ENCODE measurements around the gene AP1G2. TPM values are rescaled to one million over a fixed set of nuclear protein-coding genes. Genes with fewer than 3 reads are reported as not detected.

AP1G2 gene
- total and polyA plus RNA-seq, 2 of the 13 experiments (the other 11 are each of a cell fraction or from before 2014, with no cell fraction given) = 96.9 to 611 TPM

- TF ChIP-seq HNF1A (IDR thresholded peaks at IDR 0.05; ENCODE audit: low read depth) = no peak
- no peak for TF ChIP-seq HNF1A (CRISPR knock-in tag; IDR thresholded peaks at IDR 0.05; ENCODE audit: borderline replicate concordance)
- TF ChIP-seq ZNF510 (CRISPR knock-in tag; IDR thresholded peaks at IDR 0.05; ENCODE audit: low read depth) = 0 out of 2 replicates have a peak, but pooled peaks have one; percentile 41
- TF ChIP-seq IKZF1 (IDR thresholded peaks at IDR 0.05) = peak; percentile 79; the same call in 1 of the 2 replicates
- TF ChIP-seq PHB2 (IDR thresholded peaks at IDR 0.05; ENCODE audit: partially characterized antibody) = peak; percentile 24
- TF ChIP-seq ZNF451 (CRISPR knock-in tag; IDR thresholded peaks at IDR 0.05) = 0 out of 2 replicates have a peak, but pooled peaks have one; percentile 31
- no peak for TF ChIP-seq MAFG (CRISPR knock-in tag; IDR thresholded peaks at IDR 0.05)
- no peak for TF ChIP-seq ATF7 (IDR thresholded peaks at IDR 0.05)
- 0 out of 2 replicates have a peak, but pooled peaks have one; percentile 34 for TF ChIP-seq ATF7 (CRISPR knock-in tag; IDR thresholded peaks at IDR 0.05)
- TF ChIP-seq AGO1 (IDR thresholded peaks at IDR 0.05; ENCODE audit: low read depth, low read length, poor library complexity, severe bottlenecking) = no peak
- no peak for TF ChIP-seq ZNF629 (CRISPR knock-in tag; conservative IDR thresholded peaks at IDR 0.05)
- no peak for TF ChIP-seq PITX1 (CRISPR knock-in tag; IDR thresholded peaks at IDR 0.05)
- TF ChIP-seq KAT8 (CRISPR knock-in tag; IDR thresholded peaks at IDR 0.05) = no peak
- TF ChIP-seq PBX2 (CRISPR knock-in tag; IDR thresholded peaks at IDR 0.05) = no peak
- TF ChIP-seq, protein P1, sequence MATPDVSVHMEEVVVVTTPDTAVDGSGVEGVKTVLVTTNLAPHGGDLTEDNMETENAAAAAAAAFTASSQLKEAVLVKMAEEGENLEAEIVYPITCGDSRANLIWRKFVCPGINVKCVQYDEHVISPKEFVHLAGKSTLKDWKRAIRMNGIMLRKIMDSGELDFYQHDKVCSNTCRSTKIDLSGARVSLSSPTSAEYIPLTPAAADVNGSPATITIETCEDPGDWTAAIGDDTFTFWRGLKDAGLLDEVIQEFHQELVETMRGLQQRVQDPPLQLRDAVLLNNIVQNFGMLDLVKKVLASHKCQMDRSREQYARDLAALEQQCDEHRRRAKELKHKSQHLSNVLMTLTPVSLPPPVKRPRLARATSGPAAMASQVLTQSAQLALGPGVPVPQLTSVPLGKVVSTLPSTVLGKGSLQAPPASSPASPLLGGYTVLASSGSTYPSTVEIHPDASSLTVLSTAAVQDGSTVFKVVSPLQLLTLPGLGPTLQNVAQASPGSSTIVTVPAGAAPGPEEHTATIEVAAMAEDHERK (CRISPR knock-in tag; IDR thresholded peaks at IDR 0.05; ENCODE audit: low read depth) = no peak
- TF ChIP-seq ZNF281 (CRISPR knock-in tag; IDR thresholded peaks at IDR 0.05; ENCODE audit: borderline replicate concordance) = peak; percentile 87
- TF ChIP-seq, protein P2, sequence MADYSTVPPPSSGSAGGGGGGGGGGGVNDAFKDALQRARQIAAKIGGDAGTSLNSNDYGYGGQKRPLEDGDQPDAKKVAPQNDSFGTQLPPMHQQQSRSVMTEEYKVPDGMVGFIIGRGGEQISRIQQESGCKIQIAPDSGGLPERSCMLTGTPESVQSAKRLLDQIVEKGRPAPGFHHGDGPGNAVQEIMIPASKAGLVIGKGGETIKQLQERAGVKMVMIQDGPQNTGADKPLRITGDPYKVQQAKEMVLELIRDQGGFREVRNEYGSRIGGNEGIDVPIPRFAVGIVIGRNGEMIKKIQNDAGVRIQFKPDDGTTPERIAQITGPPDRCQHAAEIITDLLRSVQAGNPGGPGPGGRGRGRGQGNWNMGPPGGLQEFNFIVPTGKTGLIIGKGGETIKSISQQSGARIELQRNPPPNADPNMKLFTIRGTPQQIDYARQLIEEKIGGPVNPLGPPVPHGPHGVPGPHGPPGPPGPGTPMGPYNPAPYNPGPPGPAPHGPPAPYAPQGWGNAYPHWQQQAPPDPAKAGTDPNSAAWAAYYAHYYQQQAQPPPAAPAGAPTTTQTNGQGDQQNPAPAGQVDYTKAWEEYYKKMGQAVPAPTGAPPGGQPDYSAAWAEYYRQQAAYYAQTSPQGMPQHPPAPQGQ (CRISPR knock-in tag; IDR thresholded peaks at IDR 0.05; ENCODE audit: borderline replicate concordance) = no peak
Measured at GRCh38 chr14:23544511-23545447, 22.8 kb downstream of the AP1G2 start (continued).
